AG08396 (cell line): ENCODE results near the gene RIN1.

ENCODE experiments used
- DNase-seq: peaks from one replicate; pipeline ENCODE4 v3.0.0; 2012; ENCODE audit warnings: low spot score, mixed read lengths

RIN1 gene

DNA sequence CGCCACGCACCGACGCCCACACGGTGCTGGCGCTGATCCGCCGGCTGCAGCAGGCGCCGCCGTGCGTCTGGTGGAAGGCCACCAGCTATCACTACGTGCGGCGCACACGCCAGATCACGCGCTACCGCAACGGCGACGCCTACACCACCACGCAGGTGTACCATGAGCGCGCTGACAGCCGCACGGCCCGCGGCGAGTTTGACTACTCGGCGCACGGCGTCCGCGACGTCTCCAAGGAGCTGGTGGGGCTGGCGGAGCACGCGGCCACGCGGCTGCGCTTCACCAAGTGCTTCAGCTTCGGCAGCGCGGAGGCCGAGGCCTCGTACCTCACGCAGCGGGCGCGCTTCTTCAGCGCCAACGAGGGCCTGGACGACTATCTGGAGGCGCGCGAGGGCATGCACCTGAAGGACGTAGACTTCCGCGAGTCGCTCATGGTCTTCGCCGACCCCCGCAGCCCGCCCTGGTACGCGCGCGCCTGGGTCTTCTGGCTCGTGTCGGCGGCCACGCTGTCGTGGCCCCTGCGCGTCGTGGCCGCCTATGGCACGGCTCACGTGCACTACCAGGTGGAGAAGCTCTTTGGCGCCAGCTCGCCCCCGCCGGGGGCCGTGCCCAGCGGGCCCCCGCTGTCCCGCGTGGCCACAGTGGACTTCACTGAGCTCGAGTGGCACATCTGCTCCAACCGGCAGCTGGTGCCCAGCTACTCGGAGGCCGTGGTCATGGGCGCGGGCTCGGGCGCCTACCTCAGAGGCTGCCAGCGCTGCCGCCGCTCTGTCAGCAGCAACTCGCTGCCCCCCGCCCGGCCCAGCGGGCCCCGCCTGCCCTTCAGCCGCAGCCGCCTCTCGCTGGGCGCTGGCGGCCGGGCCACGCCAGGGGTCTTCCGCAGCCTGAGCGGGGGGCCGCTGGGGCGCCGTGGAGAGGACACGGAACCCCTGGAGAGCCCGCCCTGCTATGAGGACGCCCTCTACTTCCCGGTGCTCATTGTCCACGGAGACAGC is 41.3 kb downstream of the RIN1 start:
- DNase-seq: no peak

DNA sequence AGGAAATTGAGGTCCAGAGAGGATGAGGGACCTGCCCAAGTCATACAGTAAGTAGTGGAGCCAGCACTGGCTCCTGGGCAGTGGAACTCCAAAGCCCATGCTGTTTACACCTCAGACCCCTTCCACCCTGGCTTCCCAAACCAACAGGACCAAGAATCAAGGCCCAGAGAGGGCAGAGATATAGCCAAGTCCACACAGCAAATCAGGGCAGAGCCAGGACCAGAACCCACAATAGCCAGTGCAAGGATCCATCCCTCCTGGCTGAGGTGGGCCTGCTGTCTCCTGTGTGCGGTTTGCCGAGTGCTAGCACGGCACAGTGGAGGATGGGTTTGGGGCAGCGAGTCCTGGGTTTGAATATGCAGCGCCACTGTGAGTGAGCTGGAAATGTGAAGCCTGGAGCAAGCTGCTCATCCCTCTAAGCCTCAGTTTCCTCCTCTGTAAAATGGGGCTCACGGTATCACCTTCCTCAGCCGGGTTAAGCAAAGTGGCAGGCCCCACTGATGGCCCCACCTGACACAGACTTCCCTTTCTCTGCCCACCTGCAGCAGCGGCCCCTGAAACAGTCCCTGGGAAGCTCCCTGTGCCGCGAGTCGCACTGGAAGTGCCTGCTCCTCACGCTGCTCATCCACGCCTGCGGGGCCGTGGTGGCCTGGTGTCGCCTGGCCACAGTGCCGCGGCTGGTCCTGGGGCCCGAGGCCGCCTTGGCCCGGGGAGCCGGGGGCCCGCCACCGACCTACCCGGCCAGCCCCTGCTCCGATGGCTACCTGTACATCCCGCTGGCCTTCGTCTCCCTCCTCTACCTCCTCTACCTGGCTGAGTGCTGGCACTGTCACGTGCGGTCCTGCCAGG is 42.2 kb downstream of the RIN1 start:
- DNase-seq: no peak

DNA sequence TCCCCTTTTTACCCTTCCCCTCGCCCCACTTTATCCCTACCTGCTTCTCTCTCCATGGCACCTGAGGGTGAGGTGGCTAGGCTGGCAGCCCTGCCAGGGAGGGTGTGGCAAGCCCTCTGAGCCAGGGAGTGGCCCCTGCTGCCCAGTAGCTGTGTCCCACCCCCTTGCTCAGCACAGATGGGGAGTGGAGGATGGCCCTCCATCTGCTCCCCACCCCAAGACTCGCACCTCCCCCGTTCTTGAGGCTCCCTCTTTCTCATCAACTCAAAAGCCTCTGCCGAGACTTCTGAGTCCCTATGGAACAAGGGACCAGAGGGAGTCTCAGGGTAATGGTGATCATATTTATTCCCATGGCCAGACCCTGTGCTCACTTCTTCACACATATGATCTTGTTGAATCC is 42.9 kb downstream of the RIN1 start:
- no peak for DNase-seq

DNA sequence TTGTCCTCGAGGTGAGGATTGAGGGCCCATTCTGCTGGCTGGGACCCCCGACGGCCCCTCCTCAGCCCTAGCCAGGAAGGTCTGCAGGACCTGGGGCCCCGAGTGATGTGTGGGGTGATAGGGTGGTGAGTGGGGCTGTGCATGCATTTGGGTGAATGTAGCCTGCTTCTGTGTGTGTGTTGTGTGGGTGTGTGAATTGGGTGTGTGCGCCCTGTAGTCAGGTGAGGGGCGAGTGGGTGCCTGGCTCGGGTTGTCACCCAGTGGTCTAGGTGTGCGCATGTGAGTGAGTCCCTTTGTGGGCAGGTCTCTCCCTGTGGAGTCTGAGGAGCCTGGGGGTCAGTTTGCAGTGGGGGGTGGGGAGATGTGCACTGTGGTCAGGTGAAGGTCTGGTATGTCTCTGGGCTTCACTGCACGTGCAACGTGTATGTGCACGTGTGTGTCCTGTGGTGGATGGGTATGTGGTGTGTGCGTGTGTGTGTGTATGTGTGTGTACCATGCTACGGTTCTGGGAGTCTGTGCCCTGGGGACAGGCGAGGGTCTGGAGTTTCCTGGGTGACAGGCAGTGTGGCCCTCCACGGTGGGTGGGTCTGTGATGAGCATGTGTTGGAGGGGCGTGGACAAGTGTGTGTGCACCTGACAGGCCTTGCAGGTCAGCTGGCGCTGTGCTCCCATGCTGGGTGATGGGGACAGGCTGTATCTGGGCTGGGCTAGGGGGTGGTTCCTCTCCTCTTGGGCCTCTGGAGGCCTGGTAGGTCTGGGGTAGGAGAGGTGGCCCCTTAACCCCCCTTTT is 43.5 kb downstream of the RIN1 start:
- no peak for DNase-seq

DNA sequence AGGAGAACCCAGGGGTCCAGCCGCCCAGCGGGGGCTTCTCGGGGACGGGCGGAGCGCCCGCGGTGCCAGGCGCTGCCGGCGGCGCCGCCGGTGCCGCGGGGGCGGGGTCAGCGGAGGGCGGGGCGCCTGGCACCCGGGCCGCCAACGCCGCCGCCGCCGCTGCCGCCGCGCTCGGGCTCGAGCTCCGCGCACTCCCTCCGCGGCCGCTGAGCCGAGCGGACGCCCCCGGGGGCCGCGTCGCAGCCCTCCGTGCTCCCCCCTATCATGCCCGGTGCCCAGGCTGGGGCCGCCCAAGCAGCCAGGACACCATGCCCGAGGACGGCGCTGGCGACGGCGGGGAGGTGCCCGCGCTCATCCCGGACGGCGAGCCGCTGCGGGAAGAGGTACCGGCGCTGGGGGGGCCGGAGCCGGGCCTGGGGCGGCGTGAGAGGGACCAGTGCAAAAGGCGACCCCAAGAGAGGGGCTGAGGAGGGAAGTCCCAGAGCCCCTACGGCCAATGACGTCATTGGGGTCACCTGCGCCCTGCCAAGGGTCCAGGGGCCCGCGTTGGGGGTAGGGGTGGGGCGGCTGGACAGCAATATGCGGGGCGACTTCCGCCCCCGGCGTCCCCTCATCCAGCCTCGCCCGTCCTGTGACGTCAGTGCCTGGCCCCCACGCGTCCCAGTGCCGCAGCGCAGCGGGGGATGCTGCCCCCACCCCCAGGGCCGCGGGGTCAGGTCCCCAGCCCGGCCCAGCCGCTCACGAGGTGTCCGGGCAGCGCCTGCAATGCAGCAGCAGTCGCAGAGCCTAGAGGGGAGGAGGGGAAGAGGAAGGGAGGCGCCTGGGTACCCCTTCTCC is 44.3 kb downstream of the RIN1 start, which contains the start of gene TMEM151A:
TSS of gene TMEM151A (plus strand) at position 189 of the 837 bp plus-strand sequence. CDS start at position 309, 120 bp downstream.
- DNase-seq: no peak

DNA sequence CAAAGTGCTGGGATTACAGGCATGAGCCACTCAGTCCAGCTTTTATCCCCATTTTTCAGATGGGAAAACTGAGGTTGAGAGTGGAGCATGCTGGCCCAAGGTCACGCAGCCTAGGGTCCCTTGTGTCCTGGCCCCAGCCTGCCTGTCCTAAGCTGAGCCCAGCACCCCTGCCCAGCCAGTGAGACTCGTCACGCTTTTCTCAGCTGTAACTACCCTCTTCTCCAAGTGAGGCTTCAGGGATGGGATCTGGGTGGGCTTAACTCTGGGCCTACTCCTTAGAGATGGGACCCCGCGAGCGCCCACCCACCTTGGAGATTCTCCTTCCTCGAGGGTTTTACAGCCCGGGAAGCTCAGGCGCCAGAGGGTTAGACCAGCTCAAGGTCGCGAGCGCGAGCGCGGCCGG is 44.9 kb downstream of the RIN1 start:
- no peak for DNase-seq

DNA sequence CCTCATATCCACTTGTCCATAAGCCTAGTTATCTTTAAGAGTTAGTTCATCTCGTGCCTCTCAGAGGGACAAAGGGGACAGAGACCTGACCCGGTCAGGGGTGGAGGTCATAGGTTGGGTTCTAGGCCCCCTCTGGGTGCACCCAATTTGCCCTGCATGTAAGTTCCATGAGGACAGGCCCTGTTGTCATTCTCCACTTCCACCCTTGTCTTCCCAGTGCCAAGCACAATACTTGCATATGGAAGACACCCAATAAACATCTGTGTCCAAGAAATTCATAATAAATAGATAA is 46.0 kb downstream of the RIN1 start:
- no peak for DNase-seq

DNA sequence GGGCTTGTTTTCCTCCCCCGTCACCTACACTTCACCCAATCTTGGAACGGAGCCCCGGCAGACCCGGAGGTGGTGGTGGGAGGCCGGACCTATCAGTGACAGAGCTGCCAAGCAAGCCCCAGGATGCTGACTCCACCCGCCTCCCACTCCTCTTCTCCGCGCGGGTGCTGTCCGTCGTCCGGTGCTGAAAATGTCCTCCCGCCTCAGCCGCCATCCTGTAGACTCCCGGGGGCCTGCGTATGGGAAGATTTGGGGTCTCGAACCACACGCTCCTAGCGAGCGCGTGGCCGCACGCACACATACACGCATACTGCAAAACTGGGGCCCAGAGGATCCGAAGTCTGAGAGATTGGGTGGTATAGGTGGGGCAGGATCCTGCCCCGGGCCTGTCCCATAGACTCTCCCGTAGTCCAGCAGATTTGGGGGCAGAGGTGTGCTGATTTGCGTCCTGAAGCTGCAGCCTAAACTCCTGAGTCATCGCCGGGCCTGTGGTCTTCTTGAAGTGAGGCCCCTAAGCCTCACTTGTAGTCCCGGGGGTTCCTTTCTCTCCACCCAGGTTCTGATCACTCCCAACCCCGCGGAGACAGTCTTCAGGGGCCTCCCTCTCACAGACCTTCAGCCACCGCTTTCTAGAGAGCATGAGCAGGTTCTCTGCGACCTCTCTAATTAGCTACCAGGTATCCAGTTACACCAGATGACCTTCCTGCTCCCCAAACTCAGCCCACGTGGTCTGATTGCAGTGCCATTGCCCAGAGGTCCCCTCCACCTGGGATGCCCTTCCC is 46.5 kb downstream of the RIN1 start:
- DNase-seq: peak; percentile 85

DNA sequence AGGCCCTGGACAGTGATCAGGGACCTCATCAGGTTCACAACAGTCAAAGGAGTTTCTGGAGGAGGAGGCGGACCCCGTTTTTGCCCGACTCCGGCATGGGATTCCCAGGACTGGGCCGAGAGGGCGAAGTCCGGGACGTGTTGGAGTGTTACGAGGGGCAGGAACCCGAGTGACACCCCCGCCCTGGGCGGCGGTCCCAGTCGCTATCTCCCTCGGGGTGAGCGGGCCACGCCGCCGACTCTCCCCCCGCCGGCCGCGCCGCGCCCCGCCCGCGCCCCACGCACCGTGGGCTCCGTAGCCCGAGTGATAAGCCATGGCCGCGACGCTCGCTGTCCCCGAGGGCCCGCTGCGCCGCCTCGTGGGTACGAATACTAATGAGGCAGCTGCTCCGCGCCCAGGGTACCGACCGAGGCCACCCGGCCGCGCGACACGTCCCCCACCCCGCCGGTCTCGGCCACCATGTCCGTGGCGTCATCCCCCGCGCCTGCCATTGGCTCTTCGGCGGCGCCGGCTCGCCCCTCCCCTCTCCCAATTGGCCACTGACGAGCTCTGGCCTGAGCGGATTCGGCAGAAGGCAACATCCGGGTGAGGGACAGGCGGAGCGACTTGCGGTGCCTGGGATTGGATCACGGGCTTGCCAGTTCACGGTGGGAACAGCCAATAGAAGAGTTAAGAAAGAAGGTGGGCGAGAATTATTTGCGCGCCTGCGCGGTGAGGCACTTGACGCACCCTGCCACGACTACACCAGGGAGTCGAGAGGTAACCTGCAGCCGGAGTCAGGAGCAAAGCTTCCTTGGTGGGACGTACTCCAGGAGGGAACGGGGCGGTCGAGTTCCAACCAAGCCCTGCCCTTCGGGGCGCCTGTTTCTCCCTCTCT is 47.3 kb downstream of the RIN1 start, which contains the start of gene YIF1A:
TSS of gene YIF1A (minus strand) at position 473 of the 877 bp plus-strand sequence. CDS start at position 315, 158 bp downstream.
- DNase-seq: peak; percentile 100

DNA sequence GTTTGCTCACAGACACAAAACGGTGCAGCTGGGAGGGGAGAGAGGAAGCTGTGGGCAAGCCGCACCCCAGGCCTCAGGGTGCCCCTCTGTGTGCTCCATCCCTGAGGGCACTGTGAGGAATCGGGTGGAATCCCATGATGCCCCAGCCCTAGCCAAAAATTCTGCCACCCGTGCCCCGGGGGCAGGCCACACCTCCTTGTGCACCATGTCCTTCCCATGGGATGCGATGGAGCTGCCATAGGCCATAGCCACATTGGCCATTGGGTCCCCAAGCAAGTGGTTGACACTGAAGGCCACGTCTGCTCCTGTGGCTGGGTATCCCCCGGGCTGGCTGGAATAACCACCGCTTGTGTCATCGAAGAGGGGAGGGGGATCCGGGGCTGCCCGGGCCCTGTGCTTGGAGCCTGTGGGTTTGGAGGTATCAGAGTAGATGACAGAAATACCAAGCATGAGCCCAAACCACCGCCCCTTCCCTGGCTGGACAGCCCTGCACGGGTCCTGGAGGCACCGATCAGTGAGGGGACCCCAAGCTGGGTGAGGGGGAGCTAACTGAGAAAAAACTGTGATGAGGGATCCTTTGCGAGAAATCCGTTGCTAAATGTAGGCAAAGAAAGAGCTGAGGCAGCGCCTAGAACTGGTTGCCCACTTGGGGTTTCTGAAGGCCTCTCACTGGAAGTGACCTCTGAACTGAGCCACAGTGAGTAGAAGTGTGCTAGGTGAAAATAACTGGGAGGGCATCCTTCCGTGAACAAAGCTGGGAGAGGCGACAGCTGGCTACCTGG is 48.2 kb downstream of the RIN1 start:
- no peak for DNase-seq

DNA sequence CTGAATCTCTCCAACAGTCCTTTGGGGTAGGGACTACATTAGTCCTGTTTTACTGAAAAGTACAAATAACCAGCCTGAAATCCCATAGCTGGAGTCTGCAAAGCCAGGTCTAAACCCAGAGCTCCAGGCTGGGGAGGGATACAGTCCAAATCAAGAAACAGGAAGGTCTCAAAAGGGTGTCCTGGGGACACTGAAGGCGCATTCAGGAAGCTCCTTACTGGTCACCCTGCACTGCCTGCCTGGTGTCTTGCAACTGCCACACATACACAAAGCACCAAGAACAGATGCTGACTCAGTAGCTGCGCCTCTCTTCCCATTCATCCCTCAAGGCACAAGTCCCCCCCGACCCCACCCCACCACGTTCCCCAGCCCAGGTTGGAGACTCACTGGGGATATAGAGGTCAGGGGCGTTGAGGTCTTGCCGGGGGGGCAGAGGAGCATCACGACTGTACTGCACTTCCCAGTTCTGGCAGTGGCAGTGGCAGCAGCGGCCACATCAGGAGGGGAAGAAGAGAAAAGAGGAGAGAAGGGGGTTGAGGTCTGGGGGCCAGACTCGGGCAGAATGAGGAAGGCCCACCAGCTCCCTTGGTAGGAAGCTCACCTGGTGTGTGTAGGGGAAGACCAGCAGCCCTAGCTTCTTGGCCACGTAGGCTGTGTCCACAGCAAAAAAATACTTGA is 48.9 kb downstream of the RIN1 start:
- no peak for DNase-seq

DNA sequence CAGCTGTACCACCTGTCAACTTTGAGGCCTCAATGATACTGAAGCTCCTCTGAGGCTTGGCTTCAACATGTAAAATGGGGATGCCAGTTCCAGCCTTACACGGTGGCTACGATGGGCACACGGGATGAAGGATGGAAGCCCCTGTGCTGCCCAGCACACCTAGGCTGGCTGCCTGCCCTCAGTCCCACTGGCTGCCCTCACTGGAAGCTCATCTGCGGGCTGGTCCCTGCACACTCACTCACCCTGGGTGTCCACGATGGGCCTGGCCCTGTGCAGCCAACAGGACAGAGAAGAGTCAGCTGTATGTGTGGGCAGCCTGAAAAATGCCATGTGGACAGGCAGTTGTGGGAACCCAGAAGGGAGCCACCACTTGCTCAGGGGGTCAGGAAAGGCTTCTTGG is 49.5 kb downstream of the RIN1 start:
- DNase-seq: no peak

DNA sequence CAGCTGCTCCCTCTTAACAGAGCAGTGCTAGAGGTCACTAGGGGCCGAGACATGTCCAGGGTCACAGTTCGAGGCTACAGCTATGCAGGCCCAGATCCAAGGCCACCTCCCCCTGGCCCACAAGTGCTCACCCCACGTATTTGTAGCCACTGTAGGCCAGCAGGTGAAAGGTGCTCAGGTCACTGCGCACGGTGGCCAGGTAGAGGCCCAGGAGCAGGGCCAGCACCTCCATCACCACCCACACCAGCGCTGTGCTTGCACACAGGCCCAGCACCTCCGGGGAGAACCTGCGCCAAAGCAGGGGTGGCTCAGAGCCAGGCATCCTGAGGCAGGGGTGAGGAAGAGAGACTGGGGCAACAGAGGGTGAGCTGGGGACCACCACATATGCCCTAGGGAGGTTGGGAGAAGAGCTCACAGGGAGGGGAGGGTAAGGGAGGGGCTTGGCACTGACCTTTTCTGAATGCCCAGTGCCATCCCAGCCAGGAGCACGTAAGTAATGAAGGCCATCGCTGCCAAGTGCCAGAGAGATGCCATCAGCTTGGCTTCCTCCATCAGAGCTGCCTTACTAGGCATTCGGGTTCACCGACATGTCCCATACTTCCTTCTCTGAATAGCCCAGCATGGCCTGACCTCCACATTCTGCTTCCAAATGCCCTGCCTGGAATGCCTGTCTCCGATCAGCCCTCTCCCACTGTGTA is 50.8 kb downstream of the RIN1 start:
- no peak for DNase-seq

DNA sequence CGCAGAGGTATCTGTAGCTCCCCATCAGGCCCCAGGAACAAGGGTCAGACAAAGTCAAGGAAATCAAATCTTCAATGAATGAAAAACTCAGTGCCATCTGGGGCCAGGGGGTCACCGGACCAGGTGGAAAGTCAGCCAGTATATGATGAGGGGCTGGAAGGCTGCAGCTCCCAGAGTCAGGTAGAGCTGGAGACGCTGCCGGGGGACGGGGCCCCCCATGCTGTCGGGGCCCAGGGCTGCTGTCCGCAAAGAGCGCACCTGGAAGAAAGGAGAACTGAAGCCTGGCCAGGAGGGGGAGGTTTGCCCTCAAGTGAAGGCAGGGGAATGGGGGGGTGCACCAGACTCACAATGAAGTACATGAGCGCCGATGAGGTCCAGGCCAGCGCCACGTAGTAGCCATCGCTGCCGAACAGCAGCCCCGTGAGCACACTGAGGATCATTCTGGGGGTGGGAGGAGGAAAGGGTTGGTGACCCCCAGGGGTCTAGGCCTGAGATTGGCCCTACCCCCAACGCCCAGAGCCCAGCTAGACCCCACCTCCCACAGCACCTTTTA is 51.6 kb downstream of the RIN1 start:
- no peak for DNase-seq

DNA sequence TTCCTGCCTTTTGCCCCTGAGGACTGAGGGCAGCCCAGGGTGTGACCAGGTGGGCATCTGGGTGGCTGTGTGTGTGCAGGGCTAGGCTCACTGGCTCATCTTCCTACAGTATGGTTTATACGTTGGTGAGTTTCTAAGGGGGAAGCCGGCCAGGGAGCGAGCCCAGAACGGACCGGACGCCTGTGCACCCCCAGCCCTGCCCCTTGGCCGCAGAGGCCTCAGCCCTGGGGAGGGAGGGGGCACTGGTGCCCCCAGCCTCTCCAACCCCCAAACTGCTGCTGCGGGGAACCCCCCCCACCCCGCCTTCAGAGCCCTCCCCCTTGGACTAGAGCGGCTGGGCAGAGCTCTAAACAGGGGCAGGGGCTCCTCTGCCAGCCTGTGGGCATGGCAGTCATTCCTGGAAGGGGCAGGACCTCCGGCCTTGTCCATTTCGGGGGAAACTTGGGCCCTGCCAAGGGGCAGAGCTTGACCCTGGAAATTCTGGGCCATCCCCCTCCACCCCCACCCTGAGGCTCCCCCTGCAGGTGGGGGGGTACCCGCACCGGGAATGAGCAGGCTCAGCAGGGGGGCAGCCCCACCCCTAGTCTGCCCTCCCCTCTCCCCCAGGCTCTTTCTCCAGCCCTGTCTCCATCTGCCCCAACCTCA is 52.7 kb downstream of the RIN1 start:
- no peak for DNase-seq
